HG03139 (cell line): ENCODE results near the gene COLEC11.
"Not testable (repeated sequence)": the region's sequence is repeated elsewhere in the genome, so short reads cannot be mapped to it uniquely, and the experiment has no call there.

Experiments
- ATAC-seq: cut with Tn5 transposase; IDR thresholded peaks from one replicate; pipeline ENCODE4 v1.9.1; 2021; ENCODE audit not compliant: unreplicated experiment

The COLEC11 gene

DNA sequence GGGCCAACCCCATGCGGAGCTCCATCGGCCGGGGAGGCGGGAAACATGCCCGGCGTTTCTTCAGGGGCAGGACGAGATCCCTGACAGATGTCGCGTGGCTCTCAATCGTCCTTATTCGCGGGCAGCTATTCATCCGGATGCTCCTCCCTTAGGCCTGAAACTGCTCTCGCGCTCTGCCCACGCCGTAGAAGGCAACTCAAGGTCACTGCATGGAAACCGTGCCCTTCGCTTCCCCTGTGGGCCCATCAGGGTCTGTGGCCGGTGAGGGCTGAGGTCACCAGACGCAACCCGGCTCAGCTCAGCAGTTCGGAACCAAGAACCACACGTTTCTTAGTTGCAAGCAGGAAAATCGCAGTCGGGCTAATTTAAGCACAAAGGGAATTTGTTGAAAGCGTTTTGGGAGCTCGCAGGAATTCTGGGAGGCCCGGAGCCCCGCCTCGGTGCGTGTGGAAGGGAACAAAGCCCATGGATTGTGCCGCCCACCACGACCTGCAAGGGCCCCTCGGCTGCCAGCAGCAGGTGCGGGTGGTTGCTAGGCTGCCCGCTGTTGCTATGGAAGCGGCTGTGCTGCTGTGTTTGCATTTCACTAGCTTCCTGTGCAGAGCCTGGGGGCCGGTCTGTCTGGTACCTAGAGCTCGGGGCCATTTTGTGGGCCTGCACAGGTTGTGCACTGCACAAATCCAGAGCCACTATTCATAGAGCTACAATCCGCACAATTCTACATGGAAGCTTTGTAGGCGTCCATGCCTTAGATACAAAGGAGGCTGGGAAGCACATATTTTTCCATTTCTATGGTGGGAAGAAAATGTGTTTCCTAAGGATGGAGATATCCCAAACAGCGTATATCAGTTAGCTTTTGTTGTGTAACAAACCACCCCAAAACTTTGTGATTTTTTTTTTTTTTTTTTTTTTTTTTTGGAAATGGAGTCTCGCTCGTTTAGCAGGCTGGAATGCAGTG lies 57.1 kb downstream of the COLEC11 start:
- peak; percentile 88 for ATAC-seq

DNA sequence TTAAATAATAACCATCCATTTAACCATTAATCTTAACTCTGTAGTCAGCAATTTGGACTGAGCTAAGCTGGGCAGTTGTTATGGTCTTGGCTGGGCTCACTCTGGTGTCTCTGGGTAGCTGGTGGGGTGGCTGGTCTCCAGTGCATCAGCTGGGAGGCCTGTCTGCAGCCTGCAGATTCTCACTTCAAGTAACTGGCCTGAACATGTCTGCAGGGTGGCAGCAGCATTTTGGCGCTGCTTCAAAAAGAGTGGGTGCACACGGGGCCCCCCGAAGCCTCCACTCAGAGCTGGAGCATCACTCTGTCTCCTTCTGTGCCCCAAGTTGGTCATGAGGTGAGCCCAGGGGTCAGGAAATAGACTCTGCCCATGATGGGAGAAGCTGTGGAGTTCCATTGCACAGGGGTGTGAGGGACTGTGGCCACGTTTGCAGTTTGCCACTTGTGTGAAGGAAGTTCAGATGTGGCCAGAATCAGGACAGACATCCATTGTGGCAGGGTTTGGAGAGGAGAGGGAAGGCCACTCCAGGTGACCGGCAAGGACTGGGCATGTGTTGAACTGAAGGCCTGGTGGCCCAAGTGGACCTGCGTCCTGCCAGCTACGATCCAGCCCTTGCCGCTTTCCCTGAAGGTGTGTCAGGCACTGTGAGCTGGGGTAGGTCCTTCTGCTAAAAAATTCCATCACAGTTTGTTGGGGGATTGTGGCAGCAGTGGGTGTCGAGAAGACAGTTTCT lies 58.1 kb downstream of the COLEC11 start:
- no peak for ATAC-seq

DNA sequence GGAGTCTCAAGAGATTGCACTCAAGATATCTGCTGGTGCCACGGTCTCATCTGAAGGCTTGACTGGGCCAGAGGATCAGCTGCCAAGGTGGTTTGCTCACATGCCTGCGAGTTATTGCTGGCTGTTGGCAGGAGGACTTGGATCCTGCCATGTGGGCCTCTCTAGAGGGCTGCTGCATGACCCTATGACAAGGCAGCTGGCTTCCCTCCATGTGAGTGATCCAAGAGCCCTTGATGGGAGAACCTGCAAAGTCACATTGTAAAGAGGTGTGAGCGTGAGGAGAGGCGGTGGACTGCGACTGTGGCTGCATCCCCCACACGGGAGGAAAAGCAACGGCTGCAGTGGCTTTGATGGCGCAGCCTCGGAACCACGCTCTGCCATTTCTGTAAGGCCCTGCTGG lies 59.1 kb downstream of the COLEC11 start:
- no peak for ATAC-seq

DNA sequence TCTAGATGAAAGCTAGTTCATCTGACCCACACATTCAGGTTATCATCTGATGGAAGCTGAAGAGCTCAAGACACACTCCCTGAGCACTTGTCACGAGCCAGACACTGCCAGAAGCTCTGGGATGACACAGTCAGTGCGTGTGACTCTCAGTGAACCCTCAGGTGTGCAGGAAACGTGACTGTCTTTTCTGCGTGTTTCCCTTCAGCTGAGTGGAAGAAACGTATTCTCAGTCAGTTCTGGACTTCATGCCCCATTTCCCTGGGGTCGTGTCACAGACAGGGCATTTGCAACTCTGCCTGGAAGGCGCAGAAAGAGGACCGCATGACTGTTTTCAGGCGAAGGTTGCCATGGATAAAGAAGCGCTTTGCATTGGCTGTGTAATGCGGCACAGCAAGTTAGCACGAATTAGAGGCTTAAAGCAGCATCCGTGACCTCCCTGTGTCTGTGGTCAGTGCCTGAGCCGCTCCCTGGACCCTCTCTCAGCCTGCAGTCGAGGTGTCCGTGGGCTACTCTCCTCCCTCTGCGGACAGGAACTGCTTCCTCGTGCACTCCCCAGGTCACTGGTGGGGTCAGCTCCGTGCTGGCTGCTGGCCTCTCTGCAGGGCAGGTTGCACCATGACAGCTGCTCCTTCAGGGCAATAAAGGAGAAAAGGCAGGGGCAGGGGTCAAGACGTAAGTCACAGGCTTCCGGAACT lies 59.8 kb downstream of the COLEC11 start:
- no peak for ATAC-seq

DNA sequence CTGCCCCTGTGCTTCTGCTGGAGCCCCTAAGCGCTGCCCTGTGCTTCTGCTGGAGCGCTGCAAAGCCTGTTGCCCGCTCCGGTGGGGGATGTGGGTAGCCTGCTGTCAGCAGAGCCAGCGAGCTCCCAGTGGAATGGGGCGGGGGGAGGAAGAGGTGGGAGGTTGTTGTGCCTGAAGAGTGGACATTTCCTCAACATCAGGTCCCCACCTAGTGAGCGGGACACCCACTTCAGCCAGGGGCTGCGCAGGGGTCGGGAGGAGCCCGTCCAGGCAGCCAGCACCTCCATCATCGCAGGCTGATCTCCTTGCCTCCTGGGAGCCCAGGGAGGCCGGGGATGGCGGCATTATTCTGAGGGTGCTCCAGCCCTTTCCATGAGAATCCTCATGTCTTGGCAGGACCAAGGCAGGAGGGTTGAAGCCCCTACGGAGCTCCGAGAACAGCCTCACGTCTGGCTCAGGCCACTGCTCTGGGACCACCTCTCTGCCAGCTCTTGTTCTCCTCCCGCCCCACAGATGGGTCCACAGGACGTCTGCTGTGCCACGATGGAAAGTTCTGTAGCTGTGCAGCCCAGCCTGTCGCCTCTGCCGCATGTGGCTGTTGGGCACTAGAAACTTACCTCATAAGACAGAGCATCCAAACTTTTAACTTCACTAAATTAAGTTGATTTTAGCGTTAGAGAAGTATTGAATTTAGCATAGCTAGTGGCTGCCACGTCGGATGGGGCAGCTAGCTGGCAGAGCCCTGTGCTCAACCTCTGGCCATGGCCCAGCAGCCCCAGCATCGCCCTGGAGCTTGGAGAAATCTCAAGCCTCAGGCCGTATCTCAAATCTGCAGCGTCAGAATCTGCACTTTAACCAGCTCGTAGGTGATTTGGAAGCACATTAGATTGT lies 61.2 kb downstream of the COLEC11 start:
- no peak for ATAC-seq

DNA sequence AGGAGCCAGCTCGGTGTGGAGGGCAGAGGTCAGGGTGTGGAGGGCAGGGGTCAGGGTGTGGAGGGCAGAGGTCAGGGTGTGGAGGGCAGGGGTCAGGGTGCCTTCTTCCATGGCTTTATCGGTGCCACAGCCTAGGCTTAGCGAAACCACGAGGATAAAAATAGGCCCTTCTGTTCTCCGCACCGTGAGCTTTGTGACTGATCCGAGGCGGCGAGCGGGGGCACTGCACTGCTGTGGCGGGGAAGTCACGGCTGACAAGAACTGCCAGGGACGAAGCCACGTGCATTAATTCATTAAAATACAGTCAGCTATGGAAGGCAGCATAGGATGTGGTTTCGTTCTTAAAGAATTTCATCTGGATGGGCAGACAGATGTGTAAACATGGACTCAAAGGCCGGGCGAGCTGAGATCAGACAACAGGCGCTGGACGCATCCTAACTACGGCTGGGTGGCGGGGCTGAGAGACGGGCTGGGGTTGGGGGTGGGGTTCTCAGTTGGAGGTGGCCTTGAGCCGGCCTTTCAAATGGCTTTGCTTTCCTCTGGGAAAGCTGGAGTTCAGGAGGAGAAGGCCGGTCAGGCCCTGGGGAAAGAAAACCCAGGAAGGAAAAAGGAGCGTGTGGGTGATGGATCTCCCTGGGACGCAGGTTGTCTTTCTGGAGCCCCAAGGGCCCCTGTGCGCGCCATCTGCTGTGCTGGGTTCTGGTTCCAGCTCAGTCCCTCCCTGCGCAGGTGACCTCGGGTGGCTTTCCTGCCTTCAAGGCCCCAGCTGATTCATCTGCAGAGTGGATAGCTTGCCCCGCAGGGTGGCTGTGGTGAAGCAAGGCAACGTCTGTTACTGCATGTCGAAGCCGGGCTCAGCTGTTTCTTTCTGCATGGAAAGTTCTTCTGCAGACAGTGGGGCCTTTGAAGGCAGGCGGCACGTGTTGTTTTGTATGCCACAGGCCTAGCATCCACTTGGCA lies 62.1 kb downstream of the COLEC11 start:
- ATAC-seq: no peak

DNA sequence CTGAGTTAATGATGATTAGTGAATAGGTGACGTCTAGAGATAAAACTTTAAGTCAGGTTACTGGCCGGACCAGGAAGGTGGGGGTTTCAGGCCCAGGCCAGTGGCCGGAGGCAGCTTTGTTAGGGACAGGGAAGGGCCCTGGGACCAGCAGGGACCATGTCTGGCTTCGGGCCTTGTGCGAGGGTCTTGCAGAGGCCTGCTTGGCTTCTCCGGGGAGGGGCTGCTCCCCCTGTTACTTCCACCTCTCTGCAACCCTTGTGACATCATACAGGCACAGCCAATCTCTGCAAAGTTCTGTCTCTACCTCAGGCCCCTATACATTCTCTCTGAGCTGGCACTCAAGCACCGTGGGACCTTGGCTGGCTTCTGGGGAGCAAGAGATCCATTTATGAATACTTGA lies 63.0 kb downstream of the COLEC11 start, which contains the start of gene ALLC:
TSS of gene ALLC (plus strand) at position 320 of the 400 bp plus-strand sequence. CDS start 12,958 bp downstream, outside the sequence.
- no peak for ATAC-seq

DNA sequence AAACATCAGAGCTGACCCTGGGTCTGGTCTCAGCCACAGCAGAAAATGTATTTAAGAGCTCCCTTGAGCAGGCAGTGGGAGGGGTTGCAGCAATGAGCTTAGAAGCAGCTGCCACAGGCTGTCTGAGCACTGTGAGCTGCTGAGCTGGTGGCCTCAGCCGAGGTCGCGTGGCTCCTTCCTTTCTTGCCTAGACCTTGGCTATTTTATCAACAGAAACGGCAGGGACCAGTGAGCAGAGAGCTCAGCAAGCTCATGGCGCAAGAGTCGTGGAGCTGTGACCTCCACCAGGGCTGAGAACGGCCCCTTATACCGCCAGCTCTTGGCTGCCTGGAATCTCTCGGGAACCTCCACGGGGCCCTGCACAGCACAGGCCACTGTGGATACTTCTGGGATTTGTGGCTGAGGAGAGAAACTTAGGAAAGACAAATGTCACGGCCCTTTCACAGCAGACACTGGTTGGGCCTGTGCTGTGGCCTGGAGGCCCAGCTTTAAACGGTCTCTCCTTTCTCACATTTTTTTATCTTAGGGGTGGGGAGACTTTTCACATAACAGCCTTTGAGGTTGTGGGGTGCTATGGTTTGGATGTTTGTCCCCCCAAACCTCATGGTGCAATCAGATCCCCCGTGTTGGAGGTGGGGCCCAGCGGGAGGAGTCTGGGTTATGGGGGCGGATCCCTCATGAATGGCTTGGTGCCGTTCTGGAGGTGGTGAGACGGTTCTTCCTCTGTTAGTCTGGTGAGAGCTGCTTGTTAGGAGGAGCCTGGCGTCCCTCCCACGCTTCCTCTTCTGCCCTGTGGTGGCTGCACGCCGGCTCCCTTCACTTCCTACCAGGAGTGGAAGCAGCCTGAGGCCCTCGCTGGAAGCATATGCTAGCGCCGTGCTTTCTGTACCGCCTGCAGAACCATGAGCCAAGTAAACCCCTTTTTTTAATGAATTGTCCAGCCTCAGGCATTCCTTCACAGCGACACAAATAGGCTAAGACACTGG lies 64.8 kb downstream of the COLEC11 start:
- ATAC-seq: no peak

DNA sequence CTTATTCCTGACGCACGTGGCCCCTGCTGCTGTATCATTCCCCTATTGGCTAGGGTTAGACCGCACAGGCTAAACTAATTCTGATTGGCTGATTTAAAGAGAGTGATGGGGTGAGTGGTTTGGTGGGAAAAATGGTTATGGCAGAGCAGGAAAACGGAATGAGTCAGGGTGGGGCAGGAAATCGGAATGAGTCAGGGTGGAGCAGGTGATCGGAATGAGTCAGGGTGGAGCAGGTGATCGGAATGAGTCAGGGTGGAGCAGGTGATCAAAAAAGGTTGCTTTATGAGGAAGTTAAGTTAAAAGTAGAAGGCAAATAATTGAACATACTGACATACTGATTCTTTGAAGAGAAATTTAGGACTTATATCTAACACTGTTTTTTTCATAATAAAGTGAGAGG lies 65.7 kb downstream of the COLEC11 start:
- not testable (repeated sequence) for ATAC-seq

DNA sequence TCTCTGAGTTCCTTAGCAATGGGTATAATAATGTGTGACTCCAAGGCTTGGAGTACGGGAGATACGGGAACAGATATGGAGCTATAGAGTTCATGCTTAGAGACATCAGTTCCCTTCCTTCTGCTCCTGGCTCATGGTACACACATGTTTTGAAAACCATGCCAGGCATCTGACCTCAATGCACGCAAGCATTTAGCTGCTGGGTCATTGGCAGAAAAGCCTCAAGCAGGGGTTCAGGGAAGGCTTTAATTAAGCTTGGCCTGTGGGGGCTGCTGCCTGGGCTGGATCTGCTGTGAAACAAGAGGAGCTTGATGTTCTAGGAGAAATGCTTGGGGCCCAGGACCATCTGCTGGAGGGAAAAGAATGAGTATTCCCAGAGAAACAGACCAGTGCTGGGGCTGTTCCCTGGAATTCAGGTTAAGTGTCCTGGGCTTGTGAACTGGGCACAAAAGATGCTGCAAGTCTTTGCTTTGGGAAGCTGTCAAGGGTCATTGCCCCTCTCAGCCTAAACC lies 66.3 kb downstream of the COLEC11 start:
- no peak for ATAC-seq

DNA sequence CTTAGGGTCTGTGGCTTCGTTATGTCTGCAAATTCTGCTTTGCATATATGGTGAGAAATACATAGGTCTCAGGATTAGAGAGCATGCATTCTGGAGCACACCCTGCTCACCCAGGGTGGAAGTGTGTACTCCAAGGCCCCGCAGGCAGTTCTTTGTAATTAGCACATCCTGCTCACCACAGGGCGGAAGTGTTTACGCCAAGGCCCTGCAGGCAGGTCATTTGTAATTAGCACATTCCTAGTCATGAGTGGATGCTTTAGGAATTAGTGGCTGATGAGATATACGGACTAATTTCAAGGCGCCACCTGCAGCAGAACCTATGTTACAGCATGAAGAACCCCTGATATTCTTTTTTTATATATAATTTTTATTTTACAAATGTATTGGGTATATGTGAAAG lies 67.3 kb downstream of the COLEC11 start:
- no peak for ATAC-seq

DNA sequence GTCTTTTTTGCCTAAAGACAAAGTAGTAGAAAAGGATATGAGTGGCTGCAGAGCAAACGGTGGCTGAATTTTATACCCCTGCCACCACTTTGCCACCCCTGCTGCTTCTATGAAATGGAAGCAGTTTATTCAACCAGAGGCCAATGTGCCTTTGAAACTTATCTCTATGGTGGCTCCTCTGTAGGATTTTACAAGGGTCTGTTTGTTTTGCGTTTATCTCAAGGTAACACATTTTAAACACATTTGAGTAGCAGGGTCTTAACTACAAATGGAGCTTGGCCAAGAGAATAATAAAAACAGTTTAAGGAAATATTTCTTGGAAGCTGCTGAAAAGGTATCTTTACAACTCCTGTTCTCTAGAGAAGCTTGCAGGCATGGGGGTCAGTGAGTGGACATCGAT lies 69.2 kb downstream of the COLEC11 start:
- no peak for ATAC-seq

DNA sequence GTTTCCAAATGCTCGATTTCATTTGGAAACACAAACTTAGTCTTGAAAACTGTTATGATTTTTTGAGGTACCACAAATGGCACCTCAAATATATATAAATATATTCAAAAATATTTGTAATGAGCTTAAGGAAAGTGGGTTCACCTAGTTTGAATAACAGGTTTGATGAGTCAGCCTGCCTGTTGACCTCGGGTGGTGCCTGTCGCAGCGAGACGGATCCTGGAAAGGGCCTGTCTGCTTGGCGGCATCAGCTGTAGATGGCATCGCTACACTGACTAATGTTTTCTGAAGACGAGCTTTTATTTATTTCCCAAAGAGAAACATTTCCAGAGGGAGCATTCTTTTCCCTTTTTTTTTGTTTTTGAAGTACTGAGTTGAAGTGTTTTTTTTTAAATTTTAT lies 70.0 kb downstream of the COLEC11 start:
- no peak for ATAC-seq

DNA sequence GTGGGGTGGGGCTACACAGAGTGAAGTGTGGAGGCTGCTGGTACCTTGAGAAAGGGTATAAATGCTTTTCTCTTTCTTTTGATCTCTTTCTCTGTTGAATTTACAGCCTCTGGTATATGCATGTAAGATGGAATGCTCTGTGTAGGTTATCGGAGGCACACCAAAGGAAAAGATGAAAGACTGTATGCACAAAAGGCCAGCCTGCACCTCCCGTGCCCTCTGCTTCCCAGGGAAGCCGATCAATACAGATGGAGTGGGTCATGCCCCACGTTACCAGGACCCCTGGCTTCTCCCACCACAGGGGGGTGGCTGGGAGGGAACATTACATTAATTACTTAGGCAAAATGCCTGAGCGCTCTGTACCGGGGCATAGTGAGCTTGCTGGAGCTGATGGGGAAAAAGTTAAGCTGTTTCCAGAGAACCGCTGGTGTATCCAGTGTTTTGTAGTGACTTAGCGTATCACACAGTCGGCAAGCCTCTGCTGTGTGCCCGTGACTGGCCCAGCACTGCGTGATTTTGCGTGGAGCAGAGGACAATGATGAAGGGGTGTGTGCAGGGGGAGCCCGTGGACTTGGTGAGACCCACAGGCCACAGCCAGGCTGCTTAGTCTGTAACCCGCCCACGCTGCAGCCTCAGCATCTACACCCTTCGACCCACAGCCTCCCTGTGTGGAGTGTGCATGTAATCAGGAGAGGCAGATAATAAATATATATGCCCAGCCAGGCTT lies 71.1 kb downstream of the COLEC11 start:
- no peak for ATAC-seq

DNA sequence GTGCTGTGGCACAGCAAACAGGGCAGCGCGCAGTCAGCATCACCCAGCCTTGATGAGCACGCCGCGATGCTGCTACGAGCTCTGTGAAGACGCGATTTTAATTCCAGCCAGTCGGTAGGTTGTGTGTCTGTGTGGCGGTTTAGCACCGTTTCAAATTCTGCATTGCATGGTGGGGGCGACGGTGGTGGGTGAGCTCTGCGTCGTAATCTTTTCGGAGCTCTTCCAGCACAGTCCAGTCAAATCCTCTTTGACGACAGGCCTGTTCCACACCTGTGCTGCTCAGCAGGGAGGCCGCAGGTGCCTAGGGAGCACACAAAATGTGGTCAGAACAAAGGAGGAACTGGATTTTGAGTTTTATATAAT lies 71.7 kb downstream of the COLEC11 start:
- ATAC-seq: no peak

DNA sequence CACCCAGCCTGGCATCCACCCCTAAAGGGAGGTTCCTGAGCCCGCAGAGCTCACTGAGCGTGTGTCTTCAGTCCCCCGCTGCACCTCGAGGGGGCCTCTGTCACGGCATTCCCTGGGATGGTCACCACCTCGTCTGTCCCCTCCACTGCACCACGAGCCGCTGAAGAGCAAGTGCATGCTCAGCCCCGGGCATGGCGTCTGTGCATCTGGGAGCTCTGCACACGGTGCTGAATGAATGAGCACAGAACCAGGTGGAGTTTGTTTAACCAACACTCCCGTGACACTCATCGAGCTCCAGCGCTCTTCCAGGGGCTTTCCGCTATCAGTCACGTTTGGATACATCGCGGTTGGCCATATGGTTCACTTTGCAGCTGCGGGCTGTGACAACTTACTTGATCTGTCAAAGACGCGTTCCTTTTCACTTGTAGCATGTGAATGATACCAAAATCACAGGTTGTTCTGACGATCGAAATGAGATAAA lies 72.3 kb downstream of the COLEC11 start:
- ATAC-seq: no peak

DNA sequence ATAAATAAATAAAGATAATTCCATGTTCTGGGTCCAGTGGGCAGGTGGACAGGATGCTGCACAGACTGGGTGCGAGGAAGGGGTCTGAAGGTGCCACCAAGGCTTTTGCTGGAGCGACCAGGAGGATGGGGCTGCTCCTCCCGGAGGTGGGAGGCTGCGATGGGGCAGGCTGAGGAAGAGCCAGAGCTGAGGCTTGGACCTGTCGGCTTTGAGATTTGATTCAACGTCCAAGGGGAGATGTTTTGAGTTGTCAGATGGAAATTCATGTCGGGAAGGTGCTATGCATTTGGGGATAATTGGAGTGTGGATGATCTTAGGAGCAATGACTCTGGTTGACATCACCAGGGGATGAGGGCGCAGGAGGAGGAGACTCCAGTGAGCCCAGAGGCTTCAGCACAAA lies 74.7 kb downstream of the COLEC11 start:
- no peak for ATAC-seq
